ENCODE measurements around the gene MCTP2. TPM values are rescaled to one million over a fixed set of nuclear protein-coding genes. Genes with fewer than 3 reads are reported as not detected.

The MCTP2 gene
- total and polyA plus RNA-seq, 5 experiments from 2014 or later = 1.8 to 14.9 (median 5.6) TPM

- ATAC-seq = no peak
- DNase-seq = no peak
- Mint-ChIP-seq H3K4me1 (peaks cover 0 to 4% (median 0%) of the 10 kb centered on the region in 4 donors), H3K27ac (no peak overlapping the region), H3K4me3 (no peak overlapping the region), H3K36me3 (peaks cover 0 to 60% (median 34%) of the 10 kb centered on the region in 3 donors), H3K27me3 (no peaks in the 10 kb centered on the region), H3K9me3 (no peaks in the 10 kb centered on the region)
- POLR2A ChIA-PET = no interaction called here
These were observed 121.5 kb downstream of the MCTP2 start for GRCh38 chr15:94352636-94353487.

GRCh38 chr15:94353488-94353820, 122.1 kb downstream of the MCTP2 start:
- no peak overlapping the region for H3K27ac Mint-ChIP-seq
- ATAC-seq = no peak
- no peaks in the 10 kb centered on the region for H3K27me3 Mint-ChIP-seq
- no peaks in the 10 kb centered on the region for H3K9me3 Mint-ChIP-seq
- peaks cover 0 to 62% (median 36%) of the 10 kb centered on the region in 3 donors for H3K36me3 Mint-ChIP-seq
- peaks cover 0 to 2% (median 0%) of the 10 kb centered on the region in 4 donors for H3K4me1 Mint-ChIP-seq
- POLR2A ChIA-PET = no interaction called here
- DNase-seq = no peak
- no peak overlapping the region for H3K4me3 Mint-ChIP-seq

GRCh38 chr15:94354655-94355054, 123.3 kb downstream of the MCTP2 start:
- Mint-ChIP-seq H3K27ac (no peak overlapping the region), H3K4me1 (peaks cover 0 to 3% (median 0%) of the 10 kb centered on the region in 4 donors), H3K9me3 (no peaks in the 10 kb centered on the region), H3K4me3 (no peak overlapping the region), H3K27me3 (no peaks in the 10 kb centered on the region), H3K36me3 (peaks cover 0 to 55% (median 29%) of the 10 kb centered on the region in 3 donors)
- ATAC-seq (no peak), DNase-seq (no peak)
- POLR2A ChIA-PET = no interaction called here

GRCh38 chr15:94359716-94360115, 128.4 kb downstream of the MCTP2 start:
- Mint-ChIP-seq H3K27ac (no peak overlapping the region), H3K27me3 (no peaks in the 10 kb centered on the region), H3K4me1 (peaks cover 0 to 3% (median 0%) of the 10 kb centered on the region in 4 donors), H3K36me3 (peaks cover 5 to 57% (median 22%) of the 10 kb centered on the region in 3 donors), H3K9me3 (no peaks in the 10 kb centered on the region), H3K4me3 (no peak overlapping the region)
- POLR2A ChIA-PET = no interaction called here
- ATAC-seq (no peak), DNase-seq (no peak)

DNA sequence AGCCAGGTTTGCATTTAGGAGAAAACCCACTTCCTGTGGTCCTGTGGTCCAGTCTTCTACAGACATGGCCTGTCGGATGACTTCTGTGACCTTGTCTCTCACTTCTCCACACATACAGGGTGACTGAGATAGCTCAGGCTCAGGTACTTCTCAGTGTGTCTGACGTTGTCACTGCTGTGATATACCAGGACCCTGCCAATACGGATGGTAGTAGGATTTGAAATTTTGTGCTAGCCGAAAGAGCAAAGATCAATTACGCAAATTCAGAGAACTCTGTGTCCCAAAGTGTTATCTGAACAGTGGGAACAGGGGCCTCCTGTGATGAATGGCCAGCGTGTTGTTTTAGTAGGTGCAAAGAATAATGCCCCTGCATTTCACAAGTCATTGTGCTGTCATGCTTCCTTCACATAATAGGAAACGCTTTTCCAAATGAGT, 128.9 kb downstream of the MCTP2 start:
- ATAC-seq (no peak), DNase-seq (no peak)
- H3K27me3 Mint-ChIP-seq = no peaks in the 10 kb centered on the region
- peaks cover 0 to 3% (median 0%) of the 10 kb centered on the region in 4 donors for H3K4me1 Mint-ChIP-seq
- no peak overlapping the region for H3K4me3 Mint-ChIP-seq
- no peaks in the 10 kb centered on the region for H3K9me3 Mint-ChIP-seq
- POLR2A ChIA-PET = no interaction called here
- H3K36me3 Mint-ChIP-seq = peaks cover 5 to 57% (median 23%) of the 10 kb centered on the region in 3 donors
- H3K27ac Mint-ChIP-seq = no peak overlapping the region

- POLR2A ChIA-PET = no interaction called here
- no peak for DNase-seq
- Mint-ChIP-seq H3K36me3 (peaks cover 10 to 48% (median 28%) of the 10 kb centered on the region in 3 donors), H3K27me3 (no peaks in the 10 kb centered on the region), H3K4me3 (no peak overlapping the region), H3K9me3 (no peaks in the 10 kb centered on the region), H3K27ac (no peak overlapping the region), H3K4me1 (peaks cover 0 to 3% (median 0%) of the 10 kb centered on the region in 4 donors)
- ATAC-seq = no peak
These were observed 131.2 kb downstream of the MCTP2 start for GRCh38 chr15:94362385-94363092.

GRCh38 chr15:94363382-94363781, 132.0 kb downstream of the MCTP2 start:
- ATAC-seq (no peak), DNase-seq (no peak)
- POLR2A ChIA-PET = no interaction called here
- Mint-ChIP-seq H3K9me3 (no peaks in the 10 kb centered on the region), H3K27ac (no peak overlapping the region), H3K4me1 (peaks cover 0 to 3% (median 0%) of the 10 kb centered on the region in 4 donors), H3K36me3 (peaks cover 10 to 49% (median 31%) of the 10 kb centered on the region in 3 donors), H3K4me3 (no peak overlapping the region), H3K27me3 (no peaks in the 10 kb centered on the region)

DNA sequence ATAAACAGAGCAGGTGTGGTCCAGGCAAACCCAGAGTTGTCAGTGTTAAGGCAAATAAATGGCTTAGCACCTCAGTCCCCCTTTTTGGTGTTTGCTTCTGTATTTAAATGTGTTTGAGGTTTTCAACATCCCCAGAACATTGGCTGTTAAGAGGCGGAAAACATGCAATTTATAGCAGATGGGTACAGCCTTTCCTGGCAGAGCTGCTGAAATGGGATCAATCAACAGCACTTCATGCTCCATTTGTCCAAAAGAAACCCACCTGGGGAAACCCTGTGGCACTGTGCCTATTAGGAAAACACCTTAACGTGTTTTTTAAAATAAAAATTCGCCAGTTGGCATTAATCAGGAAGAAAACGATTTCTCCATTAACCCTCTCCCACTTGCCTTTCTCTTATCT, 135.4 kb downstream of the MCTP2 start:
- POLR2A ChIA-PET = no interaction called here
- no peak overlapping the region for H3K27ac Mint-ChIP-seq
- no peaks in the 10 kb centered on the region for H3K27me3 Mint-ChIP-seq
- peaks cover 0 to 2% (median 0%) of the 10 kb centered on the region in 4 donors for H3K4me1 Mint-ChIP-seq
- DNase-seq = no peak
- peaks cover 20 to 61% (median 37%) of the 10 kb centered on the region in 3 donors for H3K36me3 Mint-ChIP-seq
- no peaks in the 10 kb centered on the region for H3K9me3 Mint-ChIP-seq
- H3K4me3 Mint-ChIP-seq = no peak overlapping the region
- no peak for ATAC-seq

DNA sequence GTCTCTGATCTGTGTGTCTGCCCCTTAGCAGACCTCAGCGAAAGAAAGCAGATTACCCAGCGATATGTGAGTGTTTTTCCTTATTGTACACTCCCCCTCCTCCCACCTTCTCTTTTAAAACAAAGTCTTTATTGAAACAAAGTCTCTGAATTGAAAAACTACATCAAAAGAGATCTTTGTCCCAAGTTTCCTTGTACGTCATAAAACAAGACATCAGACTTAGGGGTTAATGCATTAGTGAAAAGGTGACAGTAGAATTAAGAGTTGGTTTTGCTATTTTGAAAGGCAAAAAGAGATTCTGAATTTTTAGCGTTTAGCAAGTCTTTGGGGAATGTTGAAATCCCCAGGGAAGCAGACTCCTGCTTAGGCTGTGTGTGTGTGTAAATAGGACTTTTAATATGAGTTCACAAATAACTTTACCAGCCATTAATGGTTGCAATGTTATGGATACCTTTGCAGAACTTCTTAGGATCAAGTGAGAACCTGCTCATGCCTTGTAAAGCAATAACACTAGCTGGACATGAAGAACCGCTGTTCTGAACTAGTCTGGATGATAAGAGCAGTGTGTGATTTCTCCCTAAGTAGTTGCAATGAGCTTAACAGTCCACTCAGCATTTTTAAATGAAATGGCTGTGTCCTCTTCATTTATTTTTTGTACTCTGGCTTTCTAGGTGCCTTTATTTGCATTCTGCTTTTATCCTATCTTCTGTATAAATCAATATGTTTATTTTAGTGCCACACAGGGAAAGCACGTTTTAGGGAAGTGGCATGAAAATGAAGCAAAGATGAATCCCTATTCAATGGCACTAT, 136.6 kb downstream of the MCTP2 start:
- POLR2A ChIA-PET = no interaction called here
- H3K27me3 Mint-ChIP-seq = no peaks in the 10 kb centered on the region
- no peak overlapping the region for H3K4me3 Mint-ChIP-seq
- no peak overlapping the region for H3K27ac Mint-ChIP-seq
- H3K4me1 Mint-ChIP-seq = no peaks in the 10 kb centered on the region
- ATAC-seq = no peak
- peaks cover 20 to 67% (median 46%) of the 10 kb centered on the region in 3 donors for H3K36me3 Mint-ChIP-seq
- DNase-seq = no peak
- H3K9me3 Mint-ChIP-seq = no peaks in the 10 kb centered on the region

DNA sequence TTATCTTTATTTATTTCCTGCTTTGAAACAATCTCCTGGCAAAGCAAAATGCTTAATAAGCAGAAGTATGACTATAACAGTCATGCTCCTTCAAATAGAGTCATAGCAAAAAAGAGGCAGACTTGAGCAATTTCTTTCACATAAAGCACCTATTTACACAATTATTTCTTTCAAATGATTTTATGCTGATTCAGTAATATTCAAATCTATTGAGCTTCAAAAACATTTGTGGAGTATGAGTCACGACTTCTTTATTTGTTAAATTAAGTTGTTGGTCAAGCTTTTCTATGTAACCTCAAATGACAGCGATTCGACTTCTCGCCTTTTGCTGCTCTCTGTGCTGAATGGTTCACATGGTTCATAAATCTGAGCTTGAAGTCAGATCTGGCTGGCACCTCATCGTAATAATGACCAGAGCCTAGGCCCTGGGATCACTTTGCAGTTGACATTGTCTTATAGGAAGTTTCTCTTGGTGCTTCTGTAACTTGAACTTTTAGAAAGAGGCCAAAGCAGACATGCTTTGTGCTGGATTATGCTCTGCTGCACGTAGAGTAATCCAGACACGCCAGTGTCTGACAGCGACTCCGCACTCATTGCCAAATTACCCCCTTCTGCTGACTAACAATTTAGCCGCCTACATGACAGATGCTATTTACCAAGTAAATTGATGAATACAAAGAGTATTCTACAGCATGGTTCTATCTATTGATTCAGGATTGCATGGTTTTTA, 139.0 kb downstream of the MCTP2 start:
- DNase-seq (no peak), ATAC-seq (no peak)
- Mint-ChIP-seq H3K4me3 (no peak overlapping the region), H3K9me3 (no peaks in the 10 kb centered on the region), H3K27me3 (no peaks in the 10 kb centered on the region), H3K36me3 (peaks cover 20 to 72% (median 60%) of the 10 kb centered on the region in 3 donors), H3K27ac (no peak overlapping the region), H3K4me1 (no peaks in the 10 kb centered on the region)
- POLR2A ChIA-PET = no interaction called here

- no peak for DNase-seq
- no peaks in the 10 kb centered on the region for H3K4me1 Mint-ChIP-seq
- POLR2A ChIA-PET = no interaction called here
- no peaks in the 10 kb centered on the region for H3K9me3 Mint-ChIP-seq
- no peaks in the 10 kb centered on the region for H3K27me3 Mint-ChIP-seq
- ATAC-seq = no peak
- H3K36me3 Mint-ChIP-seq = peaks cover 20 to 73% (median 65%) of the 10 kb centered on the region in 3 donors
- H3K4me3 Mint-ChIP-seq = no peak overlapping the region
- H3K27ac Mint-ChIP-seq = no peak overlapping the region
These were observed 139.6 kb downstream of the MCTP2 start for GRCh38 chr15:94370936-94371285.

DNA sequence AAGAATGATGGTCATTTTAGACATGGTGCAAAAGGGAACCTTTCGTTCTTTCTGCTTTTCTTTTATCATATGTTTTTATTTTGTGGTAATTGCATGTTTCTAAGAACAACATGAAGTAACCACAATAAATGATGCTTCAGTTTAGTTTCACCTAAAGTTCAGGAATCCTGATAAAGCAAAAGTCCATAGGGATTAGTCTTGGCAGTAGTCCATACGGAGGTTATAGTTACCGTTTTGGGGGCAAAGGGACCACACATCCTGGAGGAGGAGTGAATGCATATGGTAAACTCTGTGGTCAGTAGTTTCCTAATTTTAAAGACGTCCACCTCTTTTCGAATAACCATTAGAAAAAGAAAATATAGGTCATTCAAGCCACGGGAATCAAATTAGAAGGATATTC, 141.5 kb downstream of the MCTP2 start:
- peaks cover 15 to 73% (median 67%) of the 10 kb centered on the region in 3 donors for H3K36me3 Mint-ChIP-seq
- POLR2A ChIA-PET = no interaction called here
- no peaks in the 10 kb centered on the region for H3K27me3 Mint-ChIP-seq
- ATAC-seq (no peak), DNase-seq (no peak)
- no peaks in the 10 kb centered on the region for H3K9me3 Mint-ChIP-seq
- no peak overlapping the region for H3K4me3 Mint-ChIP-seq
- H3K27ac Mint-ChIP-seq = no peak overlapping the region
- H3K4me1 Mint-ChIP-seq = peaks cover 0 to 2% (median 0%) of the 10 kb centered on the region in 4 donors
